NCI-H1417 (cell line): ENCODE measurements around the gene MDK.
"Not testable (repeated sequence)": the region's sequence is repeated elsewhere in the genome, so short reads cannot be mapped to it uniquely, and the experiment has no call there.

Experiments used
- DNase-seq, 3 experiments: peaks; one replicate each; lab custom pipeline; 2025; lab: John Stamatoyannopoulos, UW

MDK gene

GRCh38 chr11:46367244-46367915 is 14.1 kb upstream of the MDK start:
- peak; percentile 34 to 56 (median 42) for DNase-seq

- DNase-seq, result no peak
Observed at GRCh38 chr11:46367916-46368267, 13.6 kb upstream of the MDK start.

- peak in 2 of 3 experiments; percentile 27 to 60 for DNase-seq
Observed at GRCh38 chr11:46369458-46370152, 11.9 kb upstream of the MDK start.

GRCh38 chr11:46370253-46370652 is 11.2 kb upstream of the MDK start:
- no peak for DNase-seq

GRCh38 chr11:46371262-46371661 is 10.2 kb upstream of the MDK start:
- DNase-seq, result not testable (repeated sequence)

GRCh38 chr11:46372086-46372485 is 9.4 kb upstream of the MDK start:
- DNase-seq, result no peak

- not testable (repeated sequence) for DNase-seq
Observed at GRCh38 chr11:46372501-46372900, 9.0 kb upstream of the MDK start.

- DNase-seq, result no peak
Observed at GRCh38 chr11:46373787-46374740, 7.4 kb upstream of the MDK start.

- DNase-seq, result no peak
Observed at GRCh38 chr11:46374815-46375214, 6.7 kb upstream of the MDK start.

GRCh38 chr11:46375392-46376101 is 5.9 kb upstream of the MDK start:
- no peak for DNase-seq

GRCh38 chr11:46376258-46377050 is 5.0 kb upstream of the MDK start:
- DNase-seq, result no peak

GRCh38 chr11:46377290-46377689 is 4.2 kb upstream of the MDK start:
- DNase-seq, result no peak

GRCh38 chr11:46377831-46378230 is 3.6 kb upstream of the MDK start:
- no peak for DNase-seq

- DNase-seq, result no peak
Observed at GRCh38 chr11:46378296-46378695, 3.2 kb upstream of the MDK start.

- peak in 1 of 3 experiments; percentile 25 for DNase-seq
Observed at GRCh38 chr11:46378811-46379481, 2.5 kb upstream of the MDK start.

GRCh38 chr11:46379482-46380293 is 1.8 kb upstream of the MDK start:
- DNase-seq, result peak in 2 of 3 experiments; percentile 46 to 54

GRCh38 chr11:46380340-46381047 is 975 bp upstream of the MDK start:
- DNase-seq, result peak; percentile 37 to 85 (median 82)

GRCh38 chr11:46381819-46382645 is 563 bp downstream of the MDK start:
- DNase-seq, result peak; percentile 24 to 67 (median 66)
